ENCODE results near the gene UBL7.

The UBL7 gene

GRCh38 chr15:74423431-74424257 is 37.3 kb downstream of the UBL7 start:
- no peak for DNase-seq (ENCODE audit: low spot score)

GRCh38 chr15:74422652-74423430 is 38.1 kb downstream of the UBL7 start:
- DNase-seq (ENCODE audit: low spot score) = no peak

- no peak for DNase-seq (ENCODE audit: low spot score)
These were observed 38.7 kb downstream of the UBL7 start for GRCh38 chr15:74422265-74422651.

- DNase-seq (ENCODE audit: low spot score) = no peak
These were observed 39.4 kb downstream of the UBL7 start for GRCh38 chr15:74421302-74422245.

GRCh38 chr15:74420193-74420905 is 40.6 kb downstream of the UBL7 start:
- no peak for DNase-seq (ENCODE audit: low spot score)

GRCh38 chr15:74419432-74419831 is 41.5 kb downstream of the UBL7 start:
- no peak for DNase-seq (ENCODE audit: low spot score)

- DNase-seq (ENCODE audit: low spot score) = no peak
These were observed 42.2 kb downstream of the UBL7 start for GRCh38 chr15:74418575-74419338.

GRCh38 chr15:74417670-74418069 is 43.3 kb downstream of the UBL7 start:
- no peak for DNase-seq (ENCODE audit: low spot score)

GRCh38 chr15:74417225-74417624 is 43.7 kb downstream of the UBL7 start:
- no peak for DNase-seq (ENCODE audit: low spot score)

GRCh38 chr15:74415966-74416916 is 44.7 kb downstream of the UBL7 start:
- DNase-seq (ENCODE audit: low spot score) = no peak

GRCh38 chr15:74414603-74415338 is 46.2 kb downstream of the UBL7 start:
- no peak for DNase-seq (ENCODE audit: low spot score)

GRCh38 chr15:74414081-74414580 is 46.8 kb downstream of the UBL7 start:
- DNase-seq (ENCODE audit: low spot score) = no peak

GRCh38 chr15:74413350-74414080 is 47.4 kb downstream of the UBL7 start:
- DNase-seq (ENCODE audit: low spot score) = no peak

GRCh38 chr15:74412159-74412558 is 48.8 kb downstream of the UBL7 start:
- no peak for DNase-seq (ENCODE audit: low spot score)

GRCh38 chr15:74411686-74412085 is 49.3 kb downstream of the UBL7 start:
- DNase-seq (ENCODE audit: low spot score) = no peak

GRCh38 chr15:74410502-74410901 is 50.5 kb downstream of the UBL7 start:
- no peak for DNase-seq (ENCODE audit: low spot score)

- DNase-seq (ENCODE audit: low spot score) = no peak
These were observed 51.7 kb downstream of the UBL7 start for GRCh38 chr15:74409225-74409624.

- no peak for DNase-seq (ENCODE audit: low spot score)
These were observed 52.1 kb downstream of the UBL7 start for GRCh38 chr15:74408815-74409214.
